ENCODE data around the gene ZSWIM5. TPM values are rescaled to one million over a fixed set of nuclear protein-coding genes. Genes with fewer than 3 reads are reported as not detected.
"Not testable (repeated sequence)": the region's sequence is repeated elsewhere in the genome, so short reads cannot be mapped to it uniquely, and the experiment has no call there.

The ZSWIM5 gene
- total RNA-seq, 1 donor from 2014 or later = 13.2 TPM

- Mint-ChIP-seq H3K4me1 (peaks cover 19% of the 10 kb centered on the region), H3K27me3 (ENCODE audit: low read depth) (peaks cover 3% of the 10 kb centered on the region), H3K36me3 (ENCODE audit: low read depth) (no peaks in the 10 kb centered on the region), H3K4me3 (peak overlapping the region; percentile 28), H3K27ac (ENCODE audit: unreplicated experiment) (no peak overlapping the region), H3K9me3 (no peaks in the 10 kb centered on the region)
- DNase-seq (ENCODE audit: low read depth, low spot score) = no peak
- TF ChIP-seq CTCF (conservative IDR thresholded peaks at IDR 0.05) = no peak
Observed at GRCh38 chr1:45200435-45200834, 6.0 kb downstream of the ZSWIM5 start.

- no peaks in the 10 kb centered on the region for H3K36me3 Mint-ChIP-seq (ENCODE audit: low read depth)
- H3K9me3 Mint-ChIP-seq = no peaks in the 10 kb centered on the region
- H3K4me1 Mint-ChIP-seq = peaks cover 5% of the 10 kb centered on the region
- no peak overlapping the region for H3K27ac Mint-ChIP-seq (ENCODE audit: unreplicated experiment)
- H3K27me3 Mint-ChIP-seq (ENCODE audit: low read depth) = peaks cover 3% of the 10 kb centered on the region
- TF ChIP-seq CTCF (conservative IDR thresholded peaks at IDR 0.05) = no peak
- no peak for DNase-seq (ENCODE audit: low read depth, low spot score)
- no peak overlapping the region for H3K4me3 Mint-ChIP-seq
Observed at GRCh38 chr1:45198185-45198584, 8.2 kb downstream of the ZSWIM5 start.

- no peak for TF ChIP-seq CTCF (conservative IDR thresholded peaks at IDR 0.05)
- no peak overlapping the region for H3K4me3 Mint-ChIP-seq
- no peaks in the 10 kb centered on the region for H3K36me3 Mint-ChIP-seq (ENCODE audit: low read depth)
- no peak overlapping the region for H3K27ac Mint-ChIP-seq (ENCODE audit: unreplicated experiment)
- H3K4me1 Mint-ChIP-seq = peaks cover 5% of the 10 kb centered on the region
- peaks cover 3% of the 10 kb centered on the region for H3K27me3 Mint-ChIP-seq (ENCODE audit: low read depth)
- no peak for DNase-seq (ENCODE audit: low read depth, low spot score)
- H3K9me3 Mint-ChIP-seq = no peaks in the 10 kb centered on the region
Observed at GRCh38 chr1:45196863-45197262, 9.5 kb downstream of the ZSWIM5 start.

- Mint-ChIP-seq H3K36me3 (ENCODE audit: low read depth) (peaks cover 2% of the 10 kb centered on the region), H3K27me3 (ENCODE audit: low read depth) (no peaks in the 10 kb centered on the region), H3K4me1 (peaks cover 8% of the 10 kb centered on the region), H3K27ac (ENCODE audit: unreplicated experiment) (peak overlapping the region; percentile 8), H3K4me3 (no peak overlapping the region), H3K9me3 (no peaks in the 10 kb centered on the region)
- DNase-seq (ENCODE audit: low read depth, low spot score) = no peak
- no peak for TF ChIP-seq CTCF (conservative IDR thresholded peaks at IDR 0.05)
Observed at GRCh38 chr1:45191418-45191783, 15.0 kb downstream of the ZSWIM5 start.

GRCh38 chr1:45187725-45188124, 18.7 kb downstream of the ZSWIM5 start:
- H3K4me3 Mint-ChIP-seq = no peak overlapping the region
- H3K27me3 Mint-ChIP-seq (ENCODE audit: low read depth) = no peaks in the 10 kb centered on the region
- TF ChIP-seq CTCF (conservative IDR thresholded peaks at IDR 0.05) = no peak
- H3K9me3 Mint-ChIP-seq = no peaks in the 10 kb centered on the region
- no peak for DNase-seq (ENCODE audit: low read depth, low spot score)
- H3K27ac Mint-ChIP-seq (ENCODE audit: unreplicated experiment) = no peak overlapping the region
- H3K4me1 Mint-ChIP-seq = peaks cover 4% of the 10 kb centered on the region
- peaks cover 2% of the 10 kb centered on the region for H3K36me3 Mint-ChIP-seq (ENCODE audit: low read depth)

- not testable (repeated sequence) for H3K27me3 Mint-ChIP-seq (ENCODE audit: low read depth); H3K4me1 Mint-ChIP-seq; DNase-seq (ENCODE audit: low read depth, low spot score); H3K27ac Mint-ChIP-seq (ENCODE audit: unreplicated experiment); H3K36me3 Mint-ChIP-seq (ENCODE audit: low read depth); H3K4me3 Mint-ChIP-seq
- H3K9me3 Mint-ChIP-seq = peaks cover 10% of the 10 kb centered on the region
Observed at GRCh38 chr1:45179918-45180519, 26.4 kb downstream of the ZSWIM5 start.

Data from neural crest cell (in vitro differentiated cells).